ENCODE results near the gene HOMEZ. TPM values are rescaled to one million over a fixed set of nuclear protein-coding genes. Genes with fewer than 3 reads are reported as not detected.
"Not testable (repeated sequence)": the region's sequence is repeated elsewhere in the genome, so short reads cannot be mapped to it uniquely, and the experiment has no call there.

HOMEZ gene
- total and polyA plus RNA-seq, 2 of the 8 experiments (the other 6 are each of a cell fraction or from before 2014, with no cell fraction given): 9.1 to 15.9 TPM

DNA sequence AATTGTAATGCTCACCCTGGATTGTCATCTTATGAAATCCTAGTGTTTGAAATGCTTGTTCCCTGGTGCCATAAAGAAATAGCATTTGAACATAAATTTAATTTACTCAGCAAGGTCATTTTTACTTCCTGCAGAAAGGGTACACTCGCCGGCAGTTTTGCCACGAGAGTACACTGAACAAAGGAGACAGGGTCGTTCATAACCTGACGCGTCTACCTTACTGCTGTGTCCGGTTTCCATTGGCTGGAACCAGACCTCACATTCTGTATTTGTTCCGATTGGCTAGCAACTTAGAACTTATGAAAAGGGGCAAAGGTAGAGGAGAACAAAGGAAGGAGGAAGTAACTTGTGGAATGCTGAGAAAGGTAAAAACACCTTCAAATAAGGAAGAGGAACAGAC is 25.1 kb downstream of the HOMEZ start:
- peak overlapping the region; percentile 34; the same call in 1 of the 2 replicates for H2AFZ ChIP-seq (ENCODE audit: low read length)
- 90% methylated on average over 8 of the region's 8 CpGs; no CpG with 5 or more reads in 1 of the 2 experiments for WGBS, 2 experiments (ENCODE audit: extremely low coverage in 1 of 2, insufficient coverage in 1 of 2, insufficient read length in 1 of 2, insufficient replicate concordance in 2 of 2, low coverage in 1 of 2, low lambda C conversion rate in 2 of 2, missing lambda C conversion rate in 1 of 2)
- H3K4ac ChIP-seq (replicated peaks; ENCODE audit: insufficient read length, low read depth, low read length); H3K23ac ChIP-seq (ENCODE audit: insufficient read length); H4K8ac ChIP-seq (ENCODE audit: extremely low read depth, insufficient read depth, low read length); H3K79me1 ChIP-seq (ENCODE audit: low read depth, low read length); H4K91ac ChIP-seq (replicated peaks; ENCODE audit: insufficient read length, low read length); H2BK12ac ChIP-seq (ENCODE audit: low read depth, low read length); H3K56ac ChIP-seq (replicated peaks; ENCODE audit: insufficient read length, low read depth, low read length); DNase-seq (ENCODE audit: low read depth in 1 of 2, low spot score in 2 of 2); H3K14ac ChIP-seq (ENCODE audit: insufficient read length); H2AK5ac ChIP-seq (ENCODE audit: low read depth, low read length); H3K27ac ChIP-seq (ENCODE audit: low read depth, low read length); H3K4me3 ChIP-seq (ENCODE audit: extremely low read depth in 1 of 4, insufficient read depth in 2 of 4, low read depth in 3 of 4, low read length in 4 of 4); FAIRE-seq; H3K27me3 ChIP-seq (replicated peaks in 1 of 4; ENCODE audit: control insufficient read depth in 3 of 4, extremely low read depth in 1 of 4, insufficient read depth in 3 of 4, low read length in 3 of 4); H2BK20ac ChIP-seq (ENCODE audit: low read length); H3K23me2 ChIP-seq (ENCODE audit: low read depth, low read length); H3K18ac ChIP-seq (ENCODE audit: extremely low read depth, low read length); H2BK5ac ChIP-seq (ENCODE audit: low read depth, low read length); H2BK15ac ChIP-seq (ENCODE audit: low read length); H3K36me3 ChIP-seq (ENCODE audit: control insufficient read depth in 2 of 4, insufficient read depth in 4 of 4, low read length in 3 of 4); H3K4me1 ChIP-seq (replicated peaks in 1 of 4; ENCODE audit: control insufficient read depth in 3 of 4, insufficient read depth in 4 of 4, low read length in 3 of 4); H3K79me2 ChIP-seq (ENCODE audit: control insufficient read depth in 1 of 2, insufficient read depth in 2 of 2, low read length in 2 of 2); H3K9ac ChIP-seq (replicated peaks in 1 of 4; ENCODE audit: extremely low read depth in 1 of 4, low read depth in 3 of 4, low read length in 3 of 4); H2BK120ac ChIP-seq (replicated peaks; ENCODE audit: low read depth, low read length); H4K20me1 ChIP-seq (replicated peaks in 1 of 2; ENCODE audit: control insufficient read depth in 1 of 2, insufficient read depth in 2 of 2, low read length in 2 of 2); H3K9me3 ChIP-seq (ENCODE audit: insufficient read depth in 2 of 2, low read depth in 1 of 2, low read length in 1 of 2); H4K5ac ChIP-seq (ENCODE audit: insufficient read length, low read depth, low read length): not testable (repeated sequence)
- peak overlapping the region in 1 of 2 experiments; percentile 6; a peak in 1 of 4 replicates for H3K4me2 ChIP-seq (ENCODE audit: insufficient read depth in 1 of 2, low read depth in 2 of 2, low read length in 2 of 2)
- ChIA-PET CTCF (ENCODE audit: partially characterized antibody) (interaction anchor here (0.7 to 6.0 kb wide), 18 partner anchors 10 to 192 kb away, joined by 3 to 34 read pairs (median 5); partner anchors contain the start of genes CEBPE and CMTM5), POLR2A (ENCODE audit: partially characterized antibody) (interaction anchor here (1.1 to 1.7 kb wide), 3 partner anchors 9 to 19 kb away, joined by 3 to 6 read pairs (median 4); no protein-coding TSS in a partner anchor)

Measured in H1 (cell line).